Nephron progenitor cell (in vitro differentiated cells): ENCODE measurements around the gene TTLL4.

ENCODE experiments used
- DNase-seq: peaks from one replicate; pipeline ENCODE4 v3.0.0; 2021
- H3K27ac Mint-ChIP-seq: 2 replicates; pipeline ENCODE4 v1.8.0; 2021; ENCODE audit warnings: mild to moderate bottlenecking, moderate library complexity, mixed read lengths
- H3K27me3 Mint-ChIP-seq: 2 replicates; pipeline ENCODE4 v1.8.0; 2021; ENCODE audit warnings: mild to moderate bottlenecking, low read depth, mixed read lengths; ENCODE audit not compliant: poor library complexity
- H3K36me3 Mint-ChIP-seq: 2 replicates; pipeline ENCODE4 v1.8.0; 2021; ENCODE audit warnings: low read depth, mixed read lengths
- H3K4me1 Mint-ChIP-seq: 2 replicates; pipeline ENCODE4 v1.8.0; 2021; ENCODE audit warnings: mixed read lengths
- H3K4me3 Mint-ChIP-seq: 2 replicates; pipeline ENCODE4 v1.8.0; 2021; ENCODE audit warnings: mild to moderate bottlenecking, moderate library complexity, mixed read lengths
- H3K9me3 Mint-ChIP-seq: 2 replicates; pipeline ENCODE4 v1.8.0; 2021; ENCODE audit warnings: mild to moderate bottlenecking, moderate library complexity, mixed read lengths
- CTCF ChIP-seq: fragments of 200-600 bp; sonication (generic); IDR thresholded peaks from 2 replicates; pipeline ENCODE4 v1.5.0; 2021; ENCODE audit warnings: antibody characterized with exemption

Gene TTLL4

GRCh38 chr2:218691234-218691633, 19.4 kb upstream of the TTLL4 start:
- H3K36me3 Mint-ChIP-seq, result peaks cover 49% of the 10 kb centered on the region
- H3K4me1 Mint-ChIP-seq, result peaks cover 11% of the 10 kb centered on the region
- DNase-seq, result no peak
- no peak overlapping the region for H3K27ac Mint-ChIP-seq
- H3K27me3 Mint-ChIP-seq, result no peaks in the 10 kb centered on the region
- TF ChIP-seq CTCF, result no peak
- H3K9me3 Mint-ChIP-seq, result no peaks in the 10 kb centered on the region
- H3K4me3 Mint-ChIP-seq, result no peak overlapping the region

DNA sequence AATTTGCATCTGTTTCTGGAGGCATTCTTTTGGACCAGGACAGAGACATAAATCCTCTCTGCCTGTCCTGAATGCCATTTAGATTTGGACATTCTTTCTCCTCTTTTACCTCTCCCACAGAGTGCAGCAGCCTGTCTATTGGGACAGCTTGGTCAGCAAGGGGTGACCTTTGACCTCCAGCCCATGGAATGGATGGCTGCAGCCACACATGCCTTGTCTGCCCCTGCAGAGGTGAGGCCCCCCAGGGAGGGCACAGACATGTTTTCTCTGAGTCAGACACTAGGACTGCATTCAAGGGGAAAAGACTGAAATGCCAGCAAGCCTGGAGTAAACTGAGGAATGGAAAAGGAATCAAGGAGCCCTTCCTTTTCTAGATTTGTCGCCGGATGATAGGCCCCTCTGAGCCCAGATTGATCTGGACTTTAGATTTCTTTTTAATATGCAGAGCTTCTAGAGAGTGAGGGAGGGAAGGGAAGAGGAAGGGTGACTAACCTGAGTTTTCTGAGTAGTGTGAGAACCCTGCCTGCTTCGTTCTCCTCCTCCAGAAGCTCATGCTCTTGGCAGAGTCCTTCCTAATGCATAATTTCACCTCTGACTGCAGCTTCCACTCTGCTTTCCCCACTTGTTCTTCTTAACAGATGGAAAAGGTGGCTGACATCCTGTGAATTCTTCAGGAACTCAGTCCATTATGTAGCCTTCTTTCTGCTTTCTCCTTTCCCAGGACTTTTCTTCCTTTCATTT, 16.1 kb upstream of the TTLL4 start:
- no peak overlapping the region for H3K4me3 Mint-ChIP-seq
- H3K9me3 Mint-ChIP-seq, result no peaks in the 10 kb centered on the region
- DNase-seq, result peak; percentile 57
- no peak for TF ChIP-seq CTCF
- peaks cover 11% of the 10 kb centered on the region for H3K4me1 Mint-ChIP-seq
- peaks cover 49% of the 10 kb centered on the region for H3K36me3 Mint-ChIP-seq
- H3K27ac Mint-ChIP-seq, result peak overlapping the region; percentile 78
- peaks cover 2% of the 10 kb centered on the region for H3K27me3 Mint-ChIP-seq

GRCh38 chr2:218698885-218699284, 11.8 kb upstream of the TTLL4 start:
- Mint-ChIP-seq H3K27ac (no peak overlapping the region), H3K9me3 (no peaks in the 10 kb centered on the region), H3K36me3 (peaks cover 52% of the 10 kb centered on the region), H3K4me1 (peaks cover 11% of the 10 kb centered on the region), H3K27me3 (peaks cover 2% of the 10 kb centered on the region), H3K4me3 (no peak overlapping the region)
- no peak for TF ChIP-seq CTCF
- DNase-seq, result no peak

- Mint-ChIP-seq H3K4me3 (no peak overlapping the region), H3K9me3 (no peaks in the 10 kb centered on the region), H3K36me3 (peaks cover 42% of the 10 kb centered on the region), H3K4me1 (no peaks in the 10 kb centered on the region), H3K27me3 (peaks cover 2% of the 10 kb centered on the region), H3K27ac (peak overlapping the region; percentile 44)
- no peak for DNase-seq
- no peak for TF ChIP-seq CTCF
Observed at GRCh38 chr2:218701806-218702205, 8.8 kb upstream of the TTLL4 start.

DNA sequence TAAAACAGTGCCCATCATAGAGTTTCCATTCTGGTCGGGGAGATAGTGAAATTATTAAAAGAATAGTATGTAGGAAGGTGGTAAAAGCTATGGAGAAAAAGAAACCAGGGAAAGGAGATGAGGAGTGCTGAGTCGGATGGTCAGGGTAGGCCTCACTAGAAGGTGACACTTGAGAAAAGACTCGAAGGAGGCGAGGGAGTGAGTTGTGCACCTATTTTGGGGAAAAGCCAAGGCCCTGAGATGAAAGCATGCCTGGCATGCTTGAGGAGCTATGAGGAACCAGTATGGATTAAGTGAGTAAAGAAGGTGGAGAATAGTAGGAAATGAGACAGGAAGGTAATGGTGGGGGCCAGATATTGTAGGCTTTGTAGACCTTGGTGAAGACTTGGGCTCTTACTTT, 7.3 kb upstream of the TTLL4 start:
- Mint-ChIP-seq H3K36me3 (peaks cover 32% of the 10 kb centered on the region), H3K4me1 (no peaks in the 10 kb centered on the region), H3K27me3 (peaks cover 2% of the 10 kb centered on the region), H3K9me3 (peaks cover 4% of the 10 kb centered on the region), H3K4me3 (no peak overlapping the region), H3K27ac (no peak overlapping the region)
- TF ChIP-seq CTCF, result no peak
- DNase-seq, result no peak

DNA sequence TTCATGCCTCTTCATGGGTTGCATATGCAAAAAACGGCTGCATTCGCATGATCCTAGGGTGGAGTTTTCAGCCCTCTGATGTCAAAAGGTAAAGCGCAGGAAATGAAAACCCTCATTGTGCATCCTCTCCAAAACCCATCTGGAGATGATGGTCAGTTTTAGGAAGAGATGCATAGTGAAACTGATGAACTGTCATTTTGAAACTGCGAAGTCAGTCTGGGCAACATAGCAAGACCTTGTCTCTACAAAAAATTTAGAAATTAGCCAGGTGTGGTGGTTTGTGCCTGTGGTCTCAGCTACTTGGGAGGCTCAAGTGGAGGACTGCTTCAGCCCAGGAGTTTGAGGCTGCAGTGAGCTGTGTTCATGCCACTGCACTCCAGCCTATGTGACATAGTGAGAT, 2.5 kb upstream of the TTLL4 start:
- Mint-ChIP-seq H3K27ac (no peak overlapping the region), H3K4me1 (peaks cover 11% of the 10 kb centered on the region), H3K27me3 (no peaks in the 10 kb centered on the region), H3K9me3 (peaks cover 4% of the 10 kb centered on the region), H3K36me3 (peaks cover 12% of the 10 kb centered on the region), H3K4me3 (no peak overlapping the region)
- TF ChIP-seq CTCF, result no peak
- DNase-seq, result no peak
